GM12878 (cell line): ENCODE results near the gene TMEM45A. TPM values are rescaled to one million over a fixed set of nuclear protein-coding genes. Genes with fewer than 3 reads are reported as not detected.

ENCODE experiments used
- ATAC-seq: fragments of 200-7000 bp; cut with Tn5 transposase; 3 replicates; pipeline ENCODE4 v1.9.1; 2020; ENCODE audit warnings: mild to moderate bottlenecking, moderate library complexity
- BruUV-seq: library from RNA; stranded (reverse); fragments of 400-500 nt; replicated peaks from 2 replicates; lab custom pipeline; 2021; lab: Mats Ljungman, UMichigan
- CTCF ChIA-PET: fragments of 300-600 bp; sonication (Branson Sonifier 250); formaldehyde crosslinking; extraction: SDS; loops from one replicate; lab custom pipeline; 2021; ENCODE audit warnings: inconsistent platforms; lab: Yijun Ruan, JAX
- POLR2A ChIA-PET: fragments of 350-600 bp; formaldehyde crosslinking; extraction: SDS; loops from one replicate; lab custom pipeline; 2021; ENCODE audit warnings: inconsistent platforms; lab: Charles Lee
- RAD21 ChIA-PET: fragments of 300-600 bp; sonication (Branson Sonifier 250); formaldehyde crosslinking; loops from one replicate; lab custom pipeline; 2023; ENCODE audit warnings: antibody characterized with exemption; ENCODE audit not compliant: unreplicated experiment; lab: Charles Lee
- SMC1A ChIA-PET: fragments of 300-600 bp; sonication (Branson Sonifier 250); formaldehyde crosslinking; loops from one replicate; lab custom pipeline; 2023; ENCODE audit not compliant: unreplicated experiment, uncharacterized antibody; lab: Charles Lee
- DNase-seq: peaks from one replicate; pipeline ENCODE4 v3.0.0-alpha.2; 2011; ENCODE audit warnings: low read depth, low spot score
- FAIRE-seq: peaks from 3 replicates; lab custom pipeline; 2011; peaks lifted over from hg19 to GRCh38; lab: Jason Lieb, UNC
- H2AFZ ChIP-seq: 2 replicates; pipeline ENCODE4 v1.6.0; 2011; ENCODE audit warnings: low read depth, low read length, control low read depth; ENCODE audit not compliant: control insufficient read depth
- H3K27ac ChIP-seq: 2 replicates; pipeline ENCODE4 v1.5.1; 2011; ENCODE audit warnings: control low read depth; ENCODE audit not compliant: control insufficient read depth, insufficient read depth
- H3K27me3 ChIP-seq, 2 experiments: replicated peaks in 1 of 2; 2 replicates each; pipeline versions ENCODE4 v1.6.0 to v1.6.1; 2011; ENCODE audit warnings: low read length in 1 of 2; ENCODE audit not compliant: control insufficient read depth in 2 of 2, insufficient read depth in 2 of 2
- H3K36me3 ChIP-seq, 2 experiments: 2 replicates each; pipeline ENCODE4 v1.5.1; 2011; ENCODE audit warnings: low read length in 1 of 2; ENCODE audit not compliant: control insufficient read depth in 2 of 2, insufficient read depth in 2 of 2
- H3K4me1 ChIP-seq: 2 replicates; pipeline ENCODE4 v1.6.1; 2011; ENCODE audit warnings: mild to moderate bottlenecking, low read length, moderate library complexity, mixed read lengths; ENCODE audit not compliant: control insufficient read depth, insufficient read depth
- H3K4me2 ChIP-seq: 2 replicates; pipeline ENCODE4 v1.6.0; 2011; ENCODE audit warnings: control low read depth; ENCODE audit not compliant: control insufficient read depth, insufficient read depth
- H3K4me3 ChIP-seq: fragments of 200-600 bp; sonication (generic); 2 replicates; pipeline ENCODE4 v1.5.1; 2016
- H3K79me2 ChIP-seq: 2 replicates; pipeline ENCODE4 v1.6.0; 2011; ENCODE audit warnings: low read length; ENCODE audit not compliant: control insufficient read depth, insufficient read depth
- H3K9ac ChIP-seq: 2 replicates; pipeline ENCODE4 v1.8.0; 2011; ENCODE audit warnings: low read length, control low read depth, mixed read lengths; ENCODE audit not compliant: control insufficient read depth, insufficient read depth
- H3K9me3 ChIP-seq: replicated peaks from 3 replicates; pipeline ENCODE4 v1.5.1; 2011; ENCODE audit warnings: mild to moderate bottlenecking, low read length; ENCODE audit not compliant: control insufficient read depth, insufficient read depth
- H4K20me1 ChIP-seq: 2 replicates; pipeline ENCODE4 v1.6.0; 2011; ENCODE audit not compliant: control insufficient read depth, insufficient read depth
- ATF7 ChIP-seq: fragments of 450-650 bp; IDR thresholded peaks from 2 replicates; pipeline ENCODE4 v1.6.1; 2016; ENCODE audit warnings: low read depth, mild to moderate bottlenecking
- BMI1 ChIP-seq: fragments of 450-650 bp; IDR thresholded peaks from 2 replicates; pipeline ENCODE4 v1.6.1; 2016; ENCODE audit warnings: mild to moderate bottlenecking, moderate library complexity, borderline replicate concordance
- CREB1 ChIP-seq: IDR thresholded peaks from 2 replicates; pipeline ENCODE4 v1.6.1; 2012; ENCODE audit warnings: low read depth, mild to moderate bottlenecking, inconsistent platforms
- EP300 ChIP-seq, 2 experiments: fragments of 150-350 bp in 1 of 2; IDR thresholded peaks; 2 replicates each; pipeline ENCODE4 v1.6.1; 2011 to 2012; ENCODE audit warnings: low read depth in 2 of 2, low read length in 2 of 2, borderline replicate concordance in 1 of 2, improper control_type of control experiment in 1 of 2, inconsistent platforms in 1 of 2; ENCODE audit not compliant: control insufficient read depth in 1 of 2
- RUNX3 ChIP-seq: IDR thresholded peaks from 2 replicates; pipeline ENCODE4 v1.6.1; 2012; ENCODE audit warnings: low read length, inconsistent platforms
- SMARCA5 ChIP-seq: fragments of 450-650 bp; IDR thresholded peaks from 2 replicates; pipeline ENCODE4 v1.6.1; 2017; ENCODE audit warnings: mild to moderate bottlenecking
- SPI1 ChIP-seq: IDR thresholded peaks from 2 replicates; pipeline ENCODE4 v1.6.1; 2011; ENCODE audit warnings: low read depth, mild to moderate bottlenecking, low read length, moderate library complexity, borderline replicate concordance; ENCODE audit not compliant: insufficient read depth
- ZBED1 ChIP-seq: IDR thresholded peaks from 2 replicates; pipeline ENCODE4 v1.6.1; 2016; ENCODE audit warnings: borderline replicate concordance
- WGBS: methylation state at CpG from one replicate; pipeline ENCODE4 v1.1.6; 2016; ENCODE audit warnings: low lambda C conversion rate; ENCODE audit not compliant: insufficient replicate concordance, insufficient coverage; ENCODE audit errors: missing lambda C conversion rate; 5-methylcytosine and 5-hydroxymethylcytosine counted together
- in situ Hi-C: fragments of 300-500 bp; cut with MboI; formaldehyde crosslinking; loops from 9 replicates; pipeline ENCODE4 v1.14.3; 2018; ENCODE audit warnings: mixed read lengths
- intact Hi-C: fragments of 100-400 bp; cut with micrococcal nuclease; formaldehyde crosslinking; loops from one replicate; pipeline ENCODE4 v1.14.2; 2022; ENCODE audit not compliant: unreplicated experiment
- polyA plus RNA-seq, 11 experiments: library from polyadenylated mRNA; depleted of rRNA in 4 of 11; unstranded in 6 of 11; stranded (reverse) in 5 of 11; fragments of >200 nt; fragmentation: Nextera tagmentation in 4 of 11; fragmentation: Illumina TruSeq in 1 of 11; extraction: Ambion mirVana in 4 of 11; extraction: Trizol in 1 of 11; gene quantifications; 1 replicate in 1 of 11; 2 replicates in 10 of 11; pipeline versions ENCODE4 v1.2.1 to v1.2.3, GENCODE V29; 2011 to 2016; ENCODE audit warnings: inconsistent platforms in 2 of 11, missing spikeins in 2 of 11, low read depth in 1 of 11
- total RNA-seq, 4 experiments: library from RNA; depleted of rRNA in 3 of 4; stranded (reverse); fragments of >200 nt in 3 of 4; fragmentation: Illumina TruSeq in 1 of 4; extraction: Trizol in 1 of 4; gene quantifications; 2 replicates each; pipeline versions ENCODE4 v1.2.1 to v1.2.3, GENCODE V29; 2013 to 2021
- TF ChIP-seq, protein P1 (sequence below): fragments of 450-650 bp; IDR thresholded peaks from 2 replicates; pipeline ENCODE4 v1.6.1; 2017; ENCODE audit warnings: low read depth, mild to moderate bottlenecking, moderate library complexity

TMEM45A gene
- total and polyA plus RNA-seq, 10 of the 15 experiments (the other 5 are each of a cell fraction or from before 2014, with no cell fraction given) = 0.34 to 5.3 (median 0.83) TPM

GRCh38 chr3:100496711-100497261, 4.4 kb downstream of the TMEM45A start (continued):
- TF ChIP-seq ATF7 (0 out of 2 replicates have a peak, but pooled peaks have one; percentile 33), BMI1 (0 out of 2 replicates have a peak, but pooled peaks have one; percentile 10), RUNX3 (peak; percentile 72), SPI1 (peak; percentile 27; the same call in 1 of the 2 replicates)
- TF ChIP-seq, protein P1, sequence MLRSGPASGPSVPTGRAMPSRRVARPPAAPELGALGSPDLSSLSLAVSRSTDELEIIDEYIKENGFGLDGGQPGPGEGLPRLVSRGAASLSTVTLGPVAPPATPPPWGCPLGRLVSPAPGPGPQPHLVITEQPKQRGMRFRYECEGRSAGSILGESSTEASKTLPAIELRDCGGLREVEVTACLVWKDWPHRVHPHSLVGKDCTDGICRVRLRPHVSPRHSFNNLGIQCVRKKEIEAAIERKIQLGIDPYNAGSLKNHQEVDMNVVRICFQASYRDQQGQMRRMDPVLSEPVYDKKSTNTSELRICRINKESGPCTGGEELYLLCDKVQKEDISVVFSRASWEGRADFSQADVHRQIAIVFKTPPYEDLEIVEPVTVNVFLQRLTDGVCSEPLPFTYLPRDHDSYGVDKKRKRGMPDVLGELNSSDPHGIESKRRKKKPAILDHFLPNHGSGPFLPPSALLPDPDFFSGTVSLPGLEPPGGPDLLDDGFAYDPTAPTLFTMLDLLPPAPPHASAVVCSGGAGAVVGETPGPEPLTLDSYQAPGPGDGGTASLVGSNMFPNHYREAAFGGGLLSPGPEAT = peak; percentile 74
- TF ChIP-seq, all 136 proteins: peak for 17

DNA sequence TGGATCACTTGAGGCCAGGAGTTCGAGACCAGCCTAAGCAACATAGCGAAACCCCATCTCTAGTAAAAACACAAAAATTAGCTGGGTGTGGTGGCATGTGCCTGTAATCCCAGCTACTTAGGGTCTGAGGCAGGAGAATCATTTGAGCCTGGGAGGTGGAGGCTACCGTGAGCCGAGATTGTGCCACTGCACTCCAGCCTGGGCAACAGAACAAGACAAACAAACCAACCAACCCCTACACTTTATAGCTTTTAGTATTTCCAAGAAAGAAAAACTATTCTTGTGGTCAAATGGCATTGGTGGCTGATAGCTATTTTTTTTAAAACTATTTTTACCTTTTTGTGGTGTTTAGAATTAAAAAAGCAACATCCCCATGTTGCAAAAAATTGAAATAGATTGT, 7.2 kb downstream of the TMEM45A start:
- WGBS = 90% methylated on average over 4 of the region's 4 CpGs
- Histone ChIP-seq H3K36me3 (no peaks in the 10 kb centered on the region), H3K4me1 (peaks cover 20% of the 10 kb centered on the region), H3K79me2 (no peaks in the 10 kb centered on the region; the same call in 1 of the 2 replicates)
- POLR2A ChIA-PET = no interaction called here
- intact Hi-C loops = no loop called here
- TF ChIP-seq CREB1 (no peak), ZBED1 (no peak), EP300 (IDR thresholded peaks at IDR 0.05; ENCODE audit: borderline replicate concordance in 1 of 2, control insufficient read depth in 1 of 2, low read depth in 2 of 2, low read length in 2 of 2) (no peak), SMARCA5 (no peak)
- TF ChIP-seq, all 136 proteins: peak for 0
- no peak for ATAC-seq
- in situ Hi-C loops = no loop called here
- H3K4me3 ChIP-seq = no peak overlapping the region
- no peak overlapping the region for H3K27ac ChIP-seq
- H4K20me1 ChIP-seq = no peaks in the 10 kb centered on the region
- no peak overlapping the region for H2AFZ ChIP-seq
- no peak overlapping the region for H3K4me2 ChIP-seq
- no TSS peak for BruUV-seq
- FAIRE-seq = no peak
- H3K9ac ChIP-seq = no peak overlapping the region
- no peaks in the 10 kb centered on the region for H3K27me3 ChIP-seq
- ChIA-PET CTCF (interaction anchor here (0.6 to 1.6 kb wide), 4 partner anchors 9 to 126 kb away, joined by 3 to 4 read pairs (median 3); no protein-coding TSS in a partner anchor), RAD21 (interaction anchor here (1.1 kb wide), 1 partner anchor 37 kb away, joined by 3 read pairs; no protein-coding TSS in a partner anchor), SMC1A (no interaction called here)
- no peak for DNase-seq
- peaks cover 3% of the 10 kb centered on the region; the same call in 2 of the 3 replicates for H3K9me3 ChIP-seq
